ENCODE data around the gene SEC24C.

GRCh38 chr10:73786512-73786885, 42.3 kb downstream of the SEC24C start:
- no peak for TF ChIP-seq FOXM1 (IDR thresholded peaks at IDR 0.05; ENCODE audit: borderline replicate concordance)
- TF ChIP-seq SP1 (IDR thresholded peaks at IDR 0.05) = no peak
- TF ChIP-seq FOXK2 (IDR thresholded peaks at IDR 0.05) = no peak
- TF ChIP-seq SUZ12 (IDR thresholded peaks at IDR 0.05) = no peak
